ENCODE data around the gene TXNRD2. TPM values are rescaled to one million over a fixed set of nuclear protein-coding genes. Genes with fewer than 3 reads are reported as not detected.

Gene TXNRD2
- total RNA-seq, 1 experiment from 2014 or later, result 39.5 TPM

- no peak for DNase-seq (ENCODE audit: low read depth)
Observed at GRCh38 chr22:19905347-19906276, 36.0 kb downstream of the TXNRD2 start.

- no peak for DNase-seq (ENCODE audit: low read depth)
Observed at GRCh38 chr22:19904935-19905334, 36.7 kb downstream of the TXNRD2 start.

GRCh38 chr22:19904174-19904856 lies 37.3 kb downstream of the TXNRD2 start:
- no peak for DNase-seq (ENCODE audit: low read depth)

GRCh38 chr22:19903513-19903912 lies 38.1 kb downstream of the TXNRD2 start:
- DNase-seq (ENCODE audit: low read depth), result no peak

- peak; percentile 36 for DNase-seq (ENCODE audit: low read depth)
Observed at GRCh38 chr22:19903031-19903430, 38.6 kb downstream of the TXNRD2 start.

GRCh38 chr22:19902245-19902715 lies 39.3 kb downstream of the TXNRD2 start:
- no peak for DNase-seq (ENCODE audit: low read depth)

- no peak for DNase-seq (ENCODE audit: low read depth)
Observed at GRCh38 chr22:19901577-19902244, 39.9 kb downstream of the TXNRD2 start.

- no peak for DNase-seq (ENCODE audit: low read depth)
Observed at GRCh38 chr22:19900707-19901436, 40.7 kb downstream of the TXNRD2 start.

- DNase-seq (ENCODE audit: low read depth), result no peak
Observed at GRCh38 chr22:19898831-19899567, 42.6 kb downstream of the TXNRD2 start.

- DNase-seq (ENCODE audit: low read depth), result no peak
Observed at GRCh38 chr22:19898145-19898544, 43.5 kb downstream of the TXNRD2 start.

- DNase-seq (ENCODE audit: low read depth), result no peak
Observed at GRCh38 chr22:19897726-19898125, 43.9 kb downstream of the TXNRD2 start.

- DNase-seq (ENCODE audit: low read depth), result no peak
Observed at GRCh38 chr22:19896665-19897355, 44.8 kb downstream of the TXNRD2 start.

- no peak for DNase-seq (ENCODE audit: low read depth)
Observed at GRCh38 chr22:19895160-19895849, 46.3 kb downstream of the TXNRD2 start.

- DNase-seq (ENCODE audit: low read depth), result no peak
Observed at GRCh38 chr22:19893363-19893762, 48.3 kb downstream of the TXNRD2 start.

- DNase-seq (ENCODE audit: low read depth), result no peak
Observed at GRCh38 chr22:19892925-19893324, 48.7 kb downstream of the TXNRD2 start.

- DNase-seq (ENCODE audit: low read depth), result no peak
Observed at GRCh38 chr22:19892257-19892879, 49.2 kb downstream of the TXNRD2 start.

- peak; percentile 87 for DNase-seq (ENCODE audit: low read depth)
Observed at GRCh38 chr22:19891317-19892256, 50.0 kb downstream of the TXNRD2 start.
